BLaER1 (cell line): Measurements from ENCODE around the gene CSNK1D.
A peak's percentile ranks its signal among the peaks of the same experiment; 100 is the strongest.

Source experiments
- H3K27ac ChIP-seq: shearing (Covaris generic); formaldehyde crosslinking; 2 replicates; pipeline ENCODE4 v1.8.1; 2022
- H3K27me3 ChIP-seq: shearing (Covaris generic); formaldehyde crosslinking; 2 replicates; pipeline ENCODE4 v1.8.1; 2022
- H3K36me3 ChIP-seq: shearing (Covaris generic); formaldehyde crosslinking; 2 replicates; pipeline ENCODE4 v1.8.1; 2022
- H3K4me1 ChIP-seq: shearing (Covaris generic); formaldehyde crosslinking; 2 replicates; pipeline ENCODE4 v1.8.1; 2022
- H3K4me2 ChIP-seq: shearing (Covaris generic); formaldehyde crosslinking; 2 replicates; pipeline ENCODE4 v1.8.1; 2022
- H3K4me3 ChIP-seq: shearing (Covaris generic); formaldehyde crosslinking; 2 replicates; pipeline ENCODE4 v1.8.1; 2022
- H3K9ac ChIP-seq: shearing (Covaris generic); formaldehyde crosslinking; 2 replicates; pipeline ENCODE4 v1.8.1; 2022
- H3K9me3 ChIP-seq: shearing (Covaris generic); formaldehyde crosslinking; 2 replicates; pipeline ENCODE4 v1.8.1; 2022
- H4K20me1 ChIP-seq: shearing (Covaris generic); formaldehyde crosslinking; 2 replicates; pipeline ENCODE4 v1.8.1; 2022
- Cebpa-rat ChIP-seq: shearing (Covaris generic); IDR thresholded peaks from 2 replicates; pipeline ENCODE4 v1.8.1; 2022

Gene CSNK1D

GRCh38 chr17:82311971-82312370 lies 38.5 kb upstream of the CSNK1D start:
- H3K27ac ChIP-seq, result no peak overlapping the region
- no peaks in the 10 kb centered on the region for H3K9me3 ChIP-seq
- H3K36me3 ChIP-seq, result no peaks in the 10 kb centered on the region
- H3K27me3 ChIP-seq, result peaks cover 41% of the 10 kb centered on the region
- peaks cover 38% of the 10 kb centered on the region for H3K4me1 ChIP-seq
- no peaks in the 10 kb centered on the region for H4K20me1 ChIP-seq
- no peak overlapping the region for H3K9ac ChIP-seq
- H3K4me3 ChIP-seq, result no peak overlapping the region
- no peak for TF ChIP-seq Cebpa-rat
- no peak overlapping the region for H3K4me2 ChIP-seq

GRCh38 chr17:82310877-82311276 lies 37.4 kb upstream of the CSNK1D start:
- TF ChIP-seq Cebpa-rat, result no peak
- peaks cover 30% of the 10 kb centered on the region for H3K27me3 ChIP-seq
- no peaks in the 10 kb centered on the region for H3K36me3 ChIP-seq
- H3K4me1 ChIP-seq, result peaks cover 38% of the 10 kb centered on the region
- no peak overlapping the region for H3K4me2 ChIP-seq
- no peak overlapping the region for H3K9ac ChIP-seq
- H3K9me3 ChIP-seq, result no peaks in the 10 kb centered on the region
- no peak overlapping the region for H3K4me3 ChIP-seq
- H4K20me1 ChIP-seq, result no peaks in the 10 kb centered on the region
- H3K27ac ChIP-seq, result no peak overlapping the region

GRCh38 chr17:82309656-82310570 lies 36.4 kb upstream of the CSNK1D start:
- Histone ChIP-seq H4K20me1 (no peaks in the 10 kb centered on the region), H3K27ac (no peak overlapping the region), H3K9me3 (no peaks in the 10 kb centered on the region), H3K36me3 (no peaks in the 10 kb centered on the region), H3K9ac (no peak overlapping the region), H3K4me3 (no peak overlapping the region), H3K4me1 (peaks cover 38% of the 10 kb centered on the region), H3K27me3 (peaks cover 20% of the 10 kb centered on the region; the same call in 1 of the 2 replicates), H3K4me2 (no peak overlapping the region)
- TF ChIP-seq Cebpa-rat, result no peak

DNA sequence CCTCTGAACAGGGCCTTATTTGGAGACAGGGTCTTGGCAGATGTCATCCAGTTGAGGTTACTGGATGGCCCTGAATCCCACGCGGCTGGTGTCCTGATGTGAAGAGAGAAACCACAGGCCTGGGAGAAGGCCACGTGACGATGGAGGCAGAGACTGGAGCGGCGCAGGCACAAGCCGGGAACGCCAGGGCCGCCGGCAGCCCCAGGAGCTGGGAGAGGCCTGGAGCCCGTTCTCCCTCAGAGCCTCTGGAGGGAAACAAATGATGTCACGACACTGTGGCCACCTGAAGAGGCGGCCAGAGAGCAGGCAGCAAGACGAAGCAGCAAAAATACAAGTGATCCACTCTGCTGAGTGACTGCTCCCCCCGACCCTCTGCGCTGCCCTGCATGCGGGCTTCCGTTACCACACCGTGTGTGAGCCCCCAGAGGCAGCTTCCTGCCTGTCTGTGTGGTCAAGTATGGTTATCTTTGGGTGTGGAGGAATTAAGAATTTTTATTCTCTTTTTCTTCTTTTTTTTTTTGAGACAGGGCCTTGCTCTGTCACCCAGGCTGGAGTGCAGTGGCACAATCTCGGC lies 32.3 kb upstream of the CSNK1D start:
- Histone ChIP-seq H3K36me3 (no peaks in the 10 kb centered on the region), H3K4me2 (peak overlapping the region; percentile 98), H3K9me3 (no peaks in the 10 kb centered on the region), H3K27ac (no peak overlapping the region), H4K20me1 (peaks cover 26% of the 10 kb centered on the region; the same call in 1 of the 2 replicates), H3K4me1 (peaks cover 65% of the 10 kb centered on the region), H3K9ac (peak overlapping the region; percentile 32; the same call in 1 of the 2 replicates), H3K27me3 (peaks cover 5% of the 10 kb centered on the region; the same call in 1 of the 2 replicates), H3K4me3 (no peak overlapping the region)
- TF ChIP-seq Cebpa-rat, result no peak

GRCh38 chr17:82304826-82305726 lies 31.6 kb upstream of the CSNK1D start:
- Histone ChIP-seq H3K4me3 (no peak overlapping the region), H3K27ac (no peak overlapping the region), H3K36me3 (no peaks in the 10 kb centered on the region), H3K4me1 (peaks cover 73% of the 10 kb centered on the region), H4K20me1 (peaks cover 26% of the 10 kb centered on the region; the same call in 1 of the 2 replicates), H3K4me2 (peak overlapping the region; percentile 98), H3K27me3 (peaks cover 5% of the 10 kb centered on the region; the same call in 1 of the 2 replicates), H3K9ac (no peak overlapping the region), H3K9me3 (no peaks in the 10 kb centered on the region)
- TF ChIP-seq Cebpa-rat, result no peak

DNA sequence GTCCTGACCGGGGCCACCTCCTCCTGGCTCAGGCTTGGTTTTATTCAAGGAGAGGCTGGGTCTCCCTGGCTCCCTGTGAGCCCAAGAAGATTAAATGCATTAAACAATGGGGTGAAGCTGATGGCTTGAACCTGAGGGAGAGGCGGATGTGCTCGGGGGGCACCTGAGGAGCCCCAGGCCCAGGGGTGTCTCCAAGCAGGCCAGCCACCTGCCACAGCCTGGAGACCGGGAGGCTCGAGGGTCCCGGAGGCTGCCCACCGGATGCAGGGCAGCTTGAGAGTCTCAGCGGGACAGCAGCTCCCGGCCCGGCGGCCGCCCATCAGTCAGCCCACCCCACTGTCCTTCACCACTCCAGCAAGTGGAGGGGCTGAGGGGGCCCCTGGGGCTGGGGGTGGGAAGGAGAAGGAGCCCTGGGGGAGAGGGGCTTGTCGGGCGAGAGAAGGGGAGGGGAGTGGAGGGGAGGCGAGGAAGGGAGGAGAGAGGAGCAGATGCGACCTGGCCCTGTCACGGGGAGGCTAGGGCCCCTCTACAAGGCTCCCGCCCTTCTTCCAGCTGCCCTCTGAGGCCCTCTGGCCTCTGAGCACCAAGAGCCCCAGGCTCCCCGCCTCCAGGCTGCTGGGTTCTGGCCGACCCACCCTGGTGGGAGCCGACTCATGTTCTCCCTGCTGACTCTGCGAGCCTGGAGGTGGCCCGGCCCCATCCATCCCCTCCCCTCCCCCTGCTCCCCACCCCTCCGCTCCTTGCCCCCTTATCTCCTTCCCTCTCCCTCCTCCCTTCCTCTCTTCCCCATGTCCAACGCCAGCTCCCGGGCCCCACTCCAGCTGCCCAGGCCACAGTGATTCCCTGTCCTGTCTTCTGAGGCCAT lies 30.7 kb upstream of the CSNK1D start:
- 0 out of 2 replicates have a peak overlapping the region, but pooled peaks have one; percentile 50 for H3K4me3 ChIP-seq
- H3K4me2 ChIP-seq, result peak overlapping the region; percentile 98
- H3K4me1 ChIP-seq, result peaks cover 81% of the 10 kb centered on the region
- peaks cover 5% of the 10 kb centered on the region; the same call in 1 of the 2 replicates for H3K27me3 ChIP-seq
- H3K27ac ChIP-seq, result peak overlapping the region; percentile 74; the same call in 1 of the 2 replicates
- peaks cover 26% of the 10 kb centered on the region; the same call in 1 of the 2 replicates for H4K20me1 ChIP-seq
- no peaks in the 10 kb centered on the region for H3K9me3 ChIP-seq
- H3K36me3 ChIP-seq, result no peaks in the 10 kb centered on the region
- no peak overlapping the region for H3K9ac ChIP-seq
- no peak for TF ChIP-seq Cebpa-rat

- Histone ChIP-seq H3K27me3 (no peaks in the 10 kb centered on the region; the same call in 1 of the 2 replicates), H3K36me3 (no peaks in the 10 kb centered on the region), H3K9me3 (no peaks in the 10 kb centered on the region), H4K20me1 (peaks cover 26% of the 10 kb centered on the region; the same call in 1 of the 2 replicates), H3K4me2 (peak overlapping the region; percentile 98), H3K4me3 (peak overlapping the region; percentile 50), H3K27ac (peak overlapping the region; percentile 74), H3K9ac (peak overlapping the region; percentile 63), H3K4me1 (peaks cover 86% of the 10 kb centered on the region)
- no peak for TF ChIP-seq Cebpa-rat
Observed at GRCh38 chr17:82302991-82303943, 29.8 kb upstream of the CSNK1D start.

GRCh38 chr17:82302568-82302963 lies 29.1 kb upstream of the CSNK1D start:
- Histone ChIP-seq H3K4me2 (peak overlapping the region; percentile 98), H3K36me3 (no peaks in the 10 kb centered on the region), H3K4me3 (peak overlapping the region; percentile 50), H4K20me1 (peaks cover 26% of the 10 kb centered on the region; the same call in 1 of the 2 replicates), H3K27me3 (no peaks in the 10 kb centered on the region; the same call in 1 of the 2 replicates), H3K27ac (peak overlapping the region; percentile 74), H3K9ac (peak overlapping the region; percentile 63), H3K9me3 (no peaks in the 10 kb centered on the region), H3K4me1 (peaks cover 91% of the 10 kb centered on the region)
- no peak for TF ChIP-seq Cebpa-rat
